ENCODE data around the gene NSG1. TPM values are rescaled to one million over a fixed set of nuclear protein-coding genes. Genes with fewer than 3 reads are reported as not detected.

The NSG1 gene
- total and polyA plus RNA-seq, 2 of the 13 experiments (the other 11 are each of a cell fraction or from before 2014, with no cell fraction given): not detected

DNA sequence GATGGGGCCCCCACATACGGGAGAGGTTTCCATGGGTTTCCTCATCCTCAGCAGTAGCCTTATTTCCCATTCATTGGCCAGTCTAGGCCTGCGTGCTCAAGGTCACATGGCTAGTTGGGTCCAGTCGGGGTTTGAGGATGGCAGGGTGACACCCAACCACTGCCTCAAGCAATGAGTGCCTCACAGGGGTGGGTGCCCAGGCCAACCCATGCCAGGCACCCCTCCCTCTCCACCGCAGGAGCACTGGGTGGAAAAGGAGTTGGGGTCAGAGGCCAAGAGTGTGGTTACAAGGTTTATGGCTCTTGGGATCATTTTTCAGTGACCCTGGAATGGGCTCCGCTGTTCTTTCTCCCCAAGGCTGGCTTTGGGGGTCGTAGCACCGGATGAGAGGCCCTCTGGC lies 3.1 kb downstream of the NSG1 start:
- in situ Hi-C loops (cut with HindIII; ENCODE audit: extremely low pct_ligation_motif_present, low pct_unique_long_range_greater_than_20kb): no loop called here

DNA sequence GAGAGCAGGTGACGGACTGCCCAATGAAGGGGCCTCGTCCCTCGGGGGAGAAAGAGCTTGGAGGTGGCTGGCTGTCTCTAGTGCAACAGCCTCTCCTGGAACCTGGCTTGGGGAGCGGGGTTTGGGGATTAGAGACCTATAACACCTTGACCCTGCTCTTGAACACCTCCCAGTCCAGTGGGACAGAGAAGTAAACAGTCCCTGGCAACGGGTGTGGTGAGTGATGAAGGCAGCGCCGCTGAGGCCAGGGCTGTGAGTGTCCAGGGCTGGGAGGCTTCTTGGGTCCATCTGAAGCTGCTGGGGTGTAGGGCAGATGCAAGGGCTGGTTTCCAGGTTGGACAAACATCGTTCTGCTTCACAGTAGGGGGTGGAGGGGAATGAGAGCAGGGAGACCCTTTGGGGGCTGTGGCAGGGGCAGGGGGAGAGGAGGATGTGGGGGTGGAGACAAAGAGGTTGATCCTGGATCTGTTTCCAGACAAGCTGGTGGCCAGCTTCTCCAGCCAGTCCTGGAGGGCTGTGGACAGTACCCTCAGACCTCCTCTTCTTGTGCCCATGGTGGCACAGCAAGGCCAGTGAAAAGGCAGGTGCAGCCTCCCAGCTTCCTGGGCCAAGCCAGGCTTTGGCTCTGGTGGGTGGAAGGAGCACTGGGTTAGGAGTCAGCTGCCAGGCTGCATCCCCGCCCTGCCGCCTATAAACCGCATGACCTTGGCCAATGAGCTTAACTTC lies 3.8 kb downstream of the NSG1 start:
- Histone ChIP-seq H3K4me3 (replicated peaks in 1 of 3; ENCODE audit: insufficient read depth in 1 of 3, low read depth in 2 of 3, low read length in 3 of 3) (no peak overlapping the region), H3K27ac (ENCODE audit: extremely low read length, insufficient read depth, low read length) (no peak overlapping the region), H3K9me3 (ENCODE audit: low read length) (no peaks in the 10 kb centered on the region), H4K20me1 (ENCODE audit: insufficient read depth, low read length) (no peaks in the 10 kb centered on the region), H2AFZ (ENCODE audit: low read length) (no peak overlapping the region), H3K9ac (ENCODE audit: insufficient read depth, low read depth, low read length) (no peak overlapping the region), H3K27me3 (ENCODE audit: control insufficient read depth in 1 of 2, insufficient read depth in 2 of 2, low read length in 2 of 2) (peaks cover 13 to 100% of the 10 kb centered on the region in 2 experiments), H3K4me1 (ENCODE audit: insufficient read depth, low read length) (no peaks in the 10 kb centered on the region), H3K79me2 (ENCODE audit: insufficient read depth, low read length) (no peaks in the 10 kb centered on the region), H3K36me3 (replicated peaks in 1 of 2; ENCODE audit: control insufficient read depth in 1 of 2, insufficient read depth in 2 of 2, low read length in 2 of 2) (no peaks in the 10 kb centered on the region), H3K4me2 (ENCODE audit: low read depth, low read length) (no peak overlapping the region)
- ATAC-seq (no peak), FAIRE-seq (no peak), DNase-seq (ENCODE audit: low spot score) (no peak)
- CTCF ChIA-PET (ENCODE audit: low intra/inter-chr PET ratio, low total read pairs): no interaction called here
- BruUV-seq (replicated peaks): no TSS peak
- TF ChIP-seq JUNB (CRISPR knock-in tag; IDR thresholded peaks at IDR 0.05; ENCODE audit: borderline replicate concordance): no peak
- TF ChIP-seq BRD4 (CRISPR knock-in tag; IDR thresholded peaks at IDR 0.05): no peak
- no peak for TF ChIP-seq ZNF20 (CRISPR knock-in tag; IDR thresholded peaks at IDR 0.05)
- POLR2A ChIA-PET: no interaction called here
- intact Hi-C loops (cut with micrococcal nuclease; ENCODE audit: unreplicated experiment) (no loop called here), in situ Hi-C loops (cut with HindIII; ENCODE audit: extremely low pct_ligation_motif_present, low pct_unique_long_range_greater_than_20kb) (no loop called here)
- WGBS (ENCODE audit: low lambda C conversion rate): 11% methylated on average over 7 of the region's 11 CpGs

More for the DNA sequence above, 3.1 kb downstream of the NSG1 start:
- TF ChIP-seq MTF1 (CRISPR knock-in tag; IDR thresholded peaks at IDR 0.05) (no peak), ZNF510 (CRISPR knock-in tag; IDR thresholded peaks at IDR 0.05; ENCODE audit: low read depth) (no peak), SAP130 (CRISPR knock-in tag; IDR thresholded peaks at IDR 0.05; ENCODE audit: low read depth) (no peak), HNRNPLL (IDR thresholded peaks at IDR 0.05; ENCODE audit: low read depth, low read length, poor library complexity, severe bottlenecking) (no peak)
- Histone ChIP-seq H4K20me1 (ENCODE audit: insufficient read depth, low read length) (no peaks in the 10 kb centered on the region), H3K36me3 (replicated peaks in 1 of 2; ENCODE audit: control insufficient read depth in 1 of 2, insufficient read depth in 2 of 2, low read length in 2 of 2) (no peaks in the 10 kb centered on the region), H3K4me3 (replicated peaks in 1 of 3; ENCODE audit: insufficient read depth in 1 of 3, low read depth in 2 of 3, low read length in 3 of 3) (no peak overlapping the region), H3K4me2 (ENCODE audit: low read depth, low read length) (no peak overlapping the region), H3K9me3 (ENCODE audit: low read length) (no peaks in the 10 kb centered on the region), H3K9ac (ENCODE audit: insufficient read depth, low read depth, low read length) (no peak overlapping the region), H2AFZ (ENCODE audit: low read length) (no peak overlapping the region), H3K27me3 (ENCODE audit: control insufficient read depth in 1 of 2, insufficient read depth in 2 of 2, low read length in 2 of 2) (peaks cover 15 to 98% of the 10 kb centered on the region in 2 experiments), H3K27ac (ENCODE audit: extremely low read length, insufficient read depth, low read length) (no peak overlapping the region), H3K4me1 (ENCODE audit: insufficient read depth, low read length) (no peaks in the 10 kb centered on the region), H3K79me2 (ENCODE audit: insufficient read depth, low read length) (no peaks in the 10 kb centered on the region)
- ChIA-PET POLR2A (no interaction called here), CTCF (ENCODE audit: low intra/inter-chr PET ratio, low total read pairs) (no interaction called here)
- intact Hi-C loops (cut with micrococcal nuclease; ENCODE audit: unreplicated experiment): no loop called here
- ATAC-seq: no peak
- BruUV-seq (replicated peaks): no TSS peak
- WGBS (ENCODE audit: low lambda C conversion rate): 24% methylated on average over 4 of the region's 7 CpGs
- no peak for FAIRE-seq
- DNase-seq (ENCODE audit: low spot score): no peak

All from HepG2 (cell line).